Measurements from ENCODE around the gene C3orf20. TPM values are rescaled to one million over a fixed set of nuclear protein-coding genes. Genes with fewer than 3 reads are reported as not detected.

Gene C3orf20
- total RNA-seq, 1 experiment from 2014 or later: not detected

DNA sequence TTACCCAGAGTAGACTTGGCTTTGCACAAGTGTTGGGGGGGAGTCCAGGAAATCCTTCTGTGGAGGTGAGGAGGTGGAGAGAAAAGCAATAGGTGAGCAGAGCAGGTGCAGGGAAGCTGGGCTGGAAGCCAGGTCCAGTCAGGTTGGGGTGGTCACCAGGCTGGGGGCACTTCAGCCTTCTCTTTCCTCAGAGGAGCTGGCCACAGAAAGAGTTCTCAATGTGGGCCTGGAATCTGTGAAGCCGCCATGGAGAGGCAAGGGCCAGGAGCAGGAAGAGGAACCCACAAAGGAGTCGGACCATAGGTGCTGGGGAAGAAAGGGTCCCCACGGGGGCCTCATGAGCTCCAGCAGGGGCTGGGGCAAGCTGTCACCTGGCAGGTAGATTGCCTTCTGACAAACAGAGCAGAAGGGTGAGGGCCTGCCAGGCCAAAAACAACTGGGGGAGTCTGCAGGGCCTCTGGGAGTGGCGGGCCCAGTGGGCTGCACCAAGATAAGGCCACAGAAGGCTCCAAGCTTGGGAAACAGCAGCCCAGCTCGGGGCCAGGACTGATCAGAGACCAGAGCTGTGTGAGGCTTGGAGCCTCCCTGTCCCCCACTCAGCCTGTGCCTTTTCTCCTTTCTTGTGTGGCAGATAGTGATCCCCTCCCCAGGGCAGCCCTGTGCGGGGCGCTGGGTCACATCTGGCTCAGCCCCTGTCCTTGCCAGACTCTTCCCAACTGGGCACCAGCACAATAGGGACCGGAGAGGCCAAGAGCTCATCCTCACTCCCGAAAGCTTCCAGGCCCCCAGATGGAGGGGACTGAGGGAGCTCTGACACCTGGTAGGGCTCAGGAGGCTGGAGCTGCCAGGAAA lies 90.9 kb downstream of the C3orf20 start:
- DNase-seq (ENCODE audit: low read depth): no peak
- in situ Hi-C loops (cut with HindIII; ENCODE audit: low pct_unique_long_range_greater_than_20kb, low sequenced_read_pairs): no loop called here

DNA sequence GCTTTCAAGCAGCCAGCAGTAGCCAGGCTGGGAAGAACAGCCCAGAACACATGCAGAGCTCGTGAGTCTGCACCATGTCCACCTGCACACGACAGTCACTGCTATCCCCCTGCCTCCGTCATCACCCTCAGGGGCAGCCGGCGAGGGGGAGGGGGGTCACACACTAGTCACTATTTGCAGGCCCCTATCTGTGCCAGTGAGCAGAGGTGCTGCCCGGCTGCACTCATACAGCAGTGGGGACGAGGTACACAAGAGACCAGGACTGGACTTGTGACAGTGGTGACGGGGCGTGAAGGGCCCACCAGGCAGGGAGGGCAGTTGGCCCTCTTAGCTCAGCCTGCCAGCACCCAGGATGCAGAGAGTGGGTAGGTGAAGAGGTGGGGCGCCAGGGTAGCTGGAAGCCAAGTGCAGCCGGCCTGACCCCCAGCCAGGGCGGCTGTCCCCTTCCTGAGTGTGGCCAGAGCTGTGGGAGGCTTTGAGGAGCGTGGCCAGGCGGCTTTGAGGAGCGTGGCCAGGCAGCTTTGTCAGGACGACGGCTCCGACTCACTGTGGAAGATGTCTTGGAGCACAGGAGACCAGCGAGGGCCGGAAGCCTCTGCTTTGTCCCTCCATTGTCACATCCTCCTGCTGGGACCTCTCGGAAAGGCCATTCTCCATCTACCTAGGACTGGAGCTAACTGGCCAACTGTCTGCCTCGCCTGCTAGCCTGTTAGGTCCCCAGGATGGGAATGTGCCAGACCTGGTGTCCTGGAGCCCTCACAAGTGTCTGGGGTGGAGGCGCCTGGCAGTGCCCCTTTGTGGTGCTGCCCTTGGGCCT lies 91.7 kb downstream of the C3orf20 start:
- no peak for DNase-seq (ENCODE audit: low read depth)
- in situ Hi-C loops (cut with HindIII; ENCODE audit: low pct_unique_long_range_greater_than_20kb, low sequenced_read_pairs): no loop called here

DNA sequence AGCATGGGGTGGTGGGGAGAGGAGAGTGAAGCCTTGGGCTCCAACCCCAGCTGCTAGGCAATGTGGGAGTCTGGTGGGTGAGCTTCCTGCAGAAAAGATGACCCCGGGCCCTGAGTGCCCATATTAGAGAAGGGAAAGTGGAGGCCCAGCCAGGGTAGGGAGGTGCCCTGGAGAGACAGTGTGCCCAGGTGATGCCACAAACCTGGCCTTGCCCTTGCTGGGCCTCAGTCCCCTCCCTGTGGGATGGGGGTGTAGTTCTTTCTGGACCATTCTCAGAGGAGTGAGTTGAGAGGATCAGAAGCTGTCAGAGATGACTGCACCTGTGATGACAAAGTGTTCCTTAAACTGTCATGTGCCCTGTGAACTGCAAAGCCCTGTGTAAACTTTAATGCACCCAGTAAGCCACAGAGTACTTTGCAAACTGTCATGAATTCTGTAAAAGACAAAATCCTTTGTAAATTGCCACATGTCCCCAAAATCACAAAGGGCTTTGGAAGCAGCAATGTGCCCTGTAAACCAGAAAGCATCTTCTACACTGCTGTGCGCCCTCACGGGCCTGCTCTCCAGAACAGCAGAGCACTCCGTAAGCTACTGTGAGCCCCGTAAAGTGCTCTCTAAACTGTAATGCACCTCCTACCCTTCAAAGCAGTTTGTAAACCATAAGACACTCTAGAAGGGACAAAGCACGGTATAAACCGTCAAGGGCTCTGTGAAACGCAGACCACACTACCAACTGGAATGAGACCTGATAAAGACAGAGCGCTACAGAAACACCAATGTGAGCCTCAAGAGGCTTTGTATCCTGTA lies 92.5 kb downstream of the C3orf20 start:
- DNase-seq (ENCODE audit: low read depth): no peak
- in situ Hi-C loops (cut with HindIII; ENCODE audit: low pct_unique_long_range_greater_than_20kb, low sequenced_read_pairs): no loop called here

DNA sequence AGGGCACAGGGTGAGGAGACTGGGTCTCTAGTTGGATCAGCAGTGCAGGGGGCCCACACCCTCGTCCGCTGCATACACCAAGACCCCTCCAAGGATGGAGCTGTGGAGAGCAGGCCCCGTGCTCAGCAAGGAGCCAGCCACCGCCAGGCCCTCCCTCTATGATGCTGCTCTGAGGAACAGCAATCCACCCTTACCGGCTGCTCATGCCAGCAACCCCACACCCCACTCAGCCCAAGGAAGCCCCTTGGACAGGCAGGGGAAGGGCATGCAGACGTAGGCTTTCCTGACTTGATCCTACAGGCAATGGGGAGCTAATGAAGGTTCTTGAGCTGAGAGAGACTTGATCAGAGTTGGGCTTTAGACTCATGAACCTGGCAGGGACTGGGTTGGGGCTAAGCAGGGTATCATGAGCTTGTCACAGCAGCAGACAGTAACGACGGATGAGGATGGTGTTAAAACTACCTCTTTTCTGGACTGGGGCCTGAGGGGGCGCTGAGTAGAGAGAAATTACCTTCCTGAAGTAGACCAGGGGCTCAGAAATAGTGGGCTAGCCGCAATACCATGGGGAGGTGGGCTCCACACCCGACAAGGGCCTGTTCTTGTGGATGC lies 93.3 kb downstream of the C3orf20 start:
- in situ Hi-C loops (cut with HindIII; ENCODE audit: low pct_unique_long_range_greater_than_20kb, low sequenced_read_pairs): no loop called here
- no peak for DNase-seq (ENCODE audit: low read depth)

DNA sequence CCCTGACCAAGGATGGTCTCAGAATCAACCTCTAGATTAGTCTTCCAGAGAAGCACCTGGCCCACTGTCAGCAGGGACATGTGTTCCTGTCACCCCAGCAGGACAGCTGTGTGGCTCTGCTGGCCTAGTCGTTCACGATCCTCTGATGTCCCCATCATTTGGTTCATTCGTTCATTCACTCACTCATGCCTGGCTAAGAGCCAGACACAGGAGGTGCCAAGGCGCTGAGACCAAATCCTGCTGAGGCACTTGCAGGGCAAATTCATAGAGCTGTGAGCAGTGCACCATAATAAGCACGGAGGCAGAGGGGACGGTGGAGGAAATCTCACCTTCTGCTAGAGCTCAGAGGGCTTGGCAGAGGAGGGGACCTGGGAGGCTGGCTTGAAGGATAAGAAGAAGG lies 93.9 kb downstream of the C3orf20 start:
- no peak for DNase-seq (ENCODE audit: low read depth)
- in situ Hi-C loops (cut with HindIII; ENCODE audit: low pct_unique_long_range_greater_than_20kb, low sequenced_read_pairs): no loop called here

DNA sequence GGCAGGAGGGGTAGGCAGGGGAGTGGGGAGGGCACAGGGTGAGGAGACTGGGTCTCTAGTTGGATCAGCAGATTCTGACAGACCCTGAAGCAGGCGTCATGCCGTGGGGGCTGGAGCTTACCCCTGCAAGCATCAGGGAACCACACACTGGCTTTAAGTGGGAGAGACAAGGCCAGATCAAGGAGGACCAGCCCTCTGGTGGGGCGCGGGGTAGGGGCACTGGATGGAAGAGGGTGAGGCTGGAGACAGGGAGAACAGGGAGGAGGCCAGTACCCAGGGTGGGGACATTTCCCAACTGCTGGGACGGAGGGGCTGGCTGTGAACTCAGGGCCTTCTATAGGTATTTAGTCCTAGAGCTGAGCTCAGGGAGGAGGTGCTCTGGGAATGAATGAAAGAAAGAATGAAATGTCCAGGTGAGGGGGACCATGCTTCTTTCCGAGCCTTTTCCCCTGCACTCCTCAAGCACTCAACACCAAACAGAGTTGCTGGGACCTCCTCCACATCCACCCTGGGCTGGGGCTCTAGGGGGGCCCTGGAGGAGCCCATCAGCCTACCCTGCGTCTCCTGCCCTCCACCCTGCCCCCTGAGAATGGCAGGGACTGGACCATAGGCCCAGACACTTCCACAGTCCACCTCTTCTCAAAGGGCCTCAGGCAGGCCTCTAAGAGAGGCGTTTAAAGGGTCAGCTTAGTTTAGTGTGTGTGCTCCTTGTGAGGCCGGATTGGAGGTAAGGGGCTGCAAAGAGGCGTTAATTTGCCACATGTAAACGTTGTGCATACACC lies 94.8 kb downstream of the C3orf20 start:
- no peak for DNase-seq (ENCODE audit: low read depth)
- in situ Hi-C loops (cut with HindIII; ENCODE audit: low pct_unique_long_range_greater_than_20kb, low sequenced_read_pairs): no loop called here

DNA sequence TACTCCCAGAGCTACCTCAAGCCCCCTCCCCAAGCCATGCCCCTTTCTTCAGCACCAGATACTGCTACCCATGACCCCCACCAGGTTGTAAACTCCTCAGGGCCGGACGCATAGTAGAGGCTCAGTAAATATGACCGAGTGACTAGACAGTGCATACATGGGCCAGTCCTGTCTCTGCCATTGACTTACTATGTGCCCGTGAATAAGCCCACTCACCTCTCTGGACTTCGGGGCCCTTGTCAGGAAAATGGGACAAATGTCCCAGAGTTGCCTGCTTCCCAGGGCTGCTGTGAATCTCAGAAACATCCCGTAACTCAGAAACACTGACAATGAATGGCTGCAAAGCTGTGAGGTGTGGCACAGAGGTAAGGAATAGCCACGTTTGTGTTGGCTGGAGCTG lies 95.7 kb downstream of the C3orf20 start:
- no peak for DNase-seq (ENCODE audit: low read depth)
- in situ Hi-C loops (cut with HindIII; ENCODE audit: low pct_unique_long_range_greater_than_20kb, low sequenced_read_pairs): no loop called here

DNA sequence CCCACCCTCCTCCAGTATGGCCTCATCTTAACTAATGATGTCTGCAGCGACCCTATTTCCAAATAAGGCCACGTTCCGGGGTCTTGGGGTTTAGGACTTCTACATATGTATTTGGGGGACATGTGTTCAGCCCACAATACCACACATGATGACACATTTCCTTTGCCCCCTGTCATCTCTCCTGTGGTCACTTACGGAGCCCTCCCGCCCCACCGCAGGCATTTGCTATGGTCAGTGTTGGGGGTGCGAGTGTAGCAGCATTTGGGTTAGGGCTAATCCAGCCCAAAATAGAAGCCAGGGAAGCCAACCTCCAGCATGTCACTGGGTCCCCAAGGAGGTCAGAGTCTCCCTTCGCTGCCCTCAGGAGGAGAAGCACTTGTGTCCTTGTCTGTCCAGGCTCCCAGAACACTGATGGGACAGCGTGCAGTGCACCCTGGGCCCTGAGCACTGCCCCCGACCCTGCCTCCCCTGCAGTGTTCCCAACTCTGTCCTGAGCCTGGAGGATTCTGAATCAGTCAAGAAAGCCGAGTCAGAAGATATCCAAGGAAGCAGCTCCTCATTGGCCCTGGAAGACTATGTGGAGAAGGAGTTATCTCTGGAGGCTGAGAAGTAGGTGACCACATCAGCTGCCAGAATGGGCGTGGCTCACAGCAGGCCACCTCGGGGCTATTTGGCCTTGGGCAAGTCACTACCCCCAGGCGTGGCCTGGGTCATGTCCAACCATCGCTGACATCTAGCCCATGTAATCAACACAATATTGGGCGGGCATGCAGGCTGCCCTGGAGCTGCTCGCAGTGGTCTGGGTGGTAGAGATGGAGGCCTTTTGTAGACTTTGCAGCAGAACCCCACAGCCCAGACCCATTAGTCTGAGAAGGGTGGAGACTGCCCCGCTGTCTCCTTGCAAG lies 96.9 kb downstream of the C3orf20 start:
- in situ Hi-C loops (cut with HindIII; ENCODE audit: low pct_unique_long_range_greater_than_20kb, low sequenced_read_pairs): no loop called here

DNA sequence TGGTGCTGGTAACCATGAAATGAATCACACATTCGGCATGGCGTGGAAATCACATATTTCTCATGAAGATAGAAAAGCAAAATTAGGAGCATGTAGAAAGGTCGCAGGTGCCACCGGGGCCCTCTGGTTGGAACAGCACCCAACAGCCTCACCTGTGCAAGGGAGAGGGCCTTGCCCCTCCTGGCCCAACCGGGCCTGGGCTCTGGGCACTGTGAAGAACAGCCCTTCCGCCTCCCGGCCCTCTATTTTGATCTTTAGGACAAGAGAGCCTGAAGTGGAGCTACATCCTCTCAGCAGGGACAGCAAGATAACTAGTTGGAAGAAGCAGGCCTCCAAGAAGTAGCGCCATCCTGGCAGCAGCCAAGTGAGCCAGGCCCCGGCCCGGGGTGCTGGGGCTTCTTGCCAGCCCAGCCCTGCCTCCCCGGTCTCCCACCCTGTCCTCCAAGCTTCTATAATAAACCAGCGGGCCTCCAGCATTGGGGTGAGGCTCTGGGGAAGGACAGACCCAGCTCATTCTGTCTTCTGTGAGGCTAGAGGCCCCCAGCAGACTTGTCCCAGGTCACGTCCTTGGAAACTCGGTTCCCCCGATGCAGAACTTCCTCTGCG lies 97.7 kb downstream of the C3orf20 start:
- no peak for DNase-seq (ENCODE audit: low read depth)
- in situ Hi-C loops (cut with HindIII; ENCODE audit: low pct_unique_long_range_greater_than_20kb, low sequenced_read_pairs): no loop called here

More for the DNA sequence above, 96.9 kb downstream of the C3orf20 start:
- DNase-seq (ENCODE audit: low read depth): no peak

DNA sequence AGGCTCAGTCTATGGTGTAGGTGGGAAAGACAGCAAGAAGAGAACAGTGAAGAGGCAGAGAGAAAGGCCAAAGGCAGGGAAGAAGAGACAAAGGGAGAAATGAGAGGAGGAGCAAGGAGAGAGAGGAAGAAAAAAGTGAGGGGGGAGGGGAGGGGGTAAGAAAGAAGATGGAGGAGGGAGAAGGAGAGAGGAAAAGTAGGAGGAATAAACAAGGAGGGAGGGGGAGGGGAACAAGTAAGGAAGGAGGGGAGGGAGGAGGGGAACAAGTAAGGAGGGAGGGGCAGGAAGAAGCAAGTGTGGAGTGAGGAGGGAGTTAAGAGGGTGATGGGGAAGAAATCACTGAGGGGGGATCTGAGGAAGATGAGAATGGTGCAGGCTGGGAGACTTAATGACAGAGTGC lies 98.3 kb downstream of the C3orf20 start:
- in situ Hi-C loops (cut with HindIII; ENCODE audit: low pct_unique_long_range_greater_than_20kb, low sequenced_read_pairs): no loop called here
- DNase-seq (ENCODE audit: low read depth): no peak

DNA sequence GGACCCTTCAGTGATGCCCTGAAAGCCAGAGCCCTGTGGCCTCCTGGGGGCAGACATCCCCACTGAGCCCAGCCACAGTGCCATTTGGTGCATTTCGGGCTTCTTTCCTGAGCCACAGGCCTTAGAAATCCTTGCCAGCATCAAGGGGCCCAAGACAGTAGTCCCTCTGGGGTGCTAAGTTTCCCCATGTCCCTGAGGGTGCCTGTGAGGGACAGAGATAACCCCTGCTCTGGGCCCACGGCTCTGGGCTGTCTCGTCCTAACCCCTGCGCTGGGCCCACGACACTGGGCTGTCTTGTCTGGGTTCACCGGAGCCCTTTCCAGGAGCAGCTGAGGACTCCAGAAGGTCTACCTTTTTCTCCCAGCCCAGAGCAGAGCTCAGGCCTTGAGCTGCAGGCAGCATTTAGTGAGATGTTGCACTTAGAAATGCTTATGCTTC lies 98.8 kb downstream of the C3orf20 start:
- in situ Hi-C loops (cut with HindIII; ENCODE audit: low pct_unique_long_range_greater_than_20kb, low sequenced_read_pairs): no loop called here
- DNase-seq (ENCODE audit: low read depth): no peak

DNA sequence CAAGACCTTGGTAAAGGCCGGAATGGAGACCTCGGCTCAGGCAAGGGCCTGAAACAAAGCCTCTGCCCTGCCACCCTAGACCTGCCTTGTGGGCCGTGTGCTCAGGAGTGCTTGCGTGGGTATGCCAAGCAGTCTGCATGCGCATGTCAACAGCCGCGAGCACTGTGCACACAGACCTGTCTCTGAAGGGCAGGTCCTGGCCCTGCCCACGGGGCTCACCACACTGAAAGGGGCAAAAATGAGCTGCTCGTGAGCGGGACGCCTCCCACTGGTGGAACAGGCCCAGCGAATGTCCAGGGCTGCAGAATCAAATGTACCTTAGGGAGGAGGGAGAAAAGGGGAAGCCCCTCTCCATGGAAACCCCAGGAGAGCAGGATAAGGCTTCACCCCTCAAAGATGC lies 99.5 kb downstream of the C3orf20 start:
- in situ Hi-C loops (cut with HindIII; ENCODE audit: low pct_unique_long_range_greater_than_20kb, low sequenced_read_pairs): no loop called here
- DNase-seq (ENCODE audit: low read depth): no peak

DNA sequence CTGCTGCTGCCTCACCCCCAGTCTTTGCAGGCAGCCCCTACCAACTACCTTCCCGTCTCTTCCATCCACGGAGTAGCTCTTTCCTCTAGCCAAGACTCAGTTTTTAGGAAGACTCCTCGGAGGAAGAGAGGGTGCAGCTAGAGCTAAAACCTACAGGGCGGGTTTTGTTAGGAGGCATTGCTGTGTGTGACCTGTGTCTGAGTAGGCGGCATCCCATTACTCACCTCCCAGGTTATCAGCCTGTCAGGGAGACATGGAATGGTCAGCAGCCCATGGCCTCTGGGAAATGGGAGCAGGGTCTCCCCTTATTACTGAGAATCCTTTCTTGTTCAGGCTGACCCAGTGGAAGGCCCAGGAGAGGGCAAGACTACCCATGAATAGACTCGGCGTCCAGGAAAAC lies 100.1 kb downstream of the C3orf20 start:
- in situ Hi-C loops (cut with HindIII; ENCODE audit: low pct_unique_long_range_greater_than_20kb, low sequenced_read_pairs): no loop called here
- DNase-seq (ENCODE audit: low read depth): no peak

DNA sequence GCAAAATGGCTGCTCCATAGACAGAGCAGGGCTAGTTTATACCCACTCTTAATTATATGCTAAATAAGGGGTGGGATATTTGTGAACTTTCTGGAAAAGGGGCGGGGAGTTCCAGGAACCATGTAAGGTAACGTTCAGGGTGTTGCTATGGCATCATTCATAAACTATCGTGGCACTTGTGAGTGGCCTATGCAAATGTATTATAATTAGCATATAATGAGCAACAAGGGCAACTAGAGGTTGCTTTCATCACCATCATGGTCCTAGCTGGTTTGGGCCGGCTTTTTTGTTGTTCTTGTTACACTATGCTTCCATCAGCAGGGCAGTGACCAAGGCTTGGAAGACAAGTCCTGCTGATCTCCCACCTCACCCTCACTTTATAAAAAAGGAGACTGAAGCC lies 100.6 kb downstream of the C3orf20 start:
- in situ Hi-C loops (cut with HindIII; ENCODE audit: low pct_unique_long_range_greater_than_20kb, low sequenced_read_pairs): no loop called here
- no peak for DNase-seq (ENCODE audit: low read depth)

DNA sequence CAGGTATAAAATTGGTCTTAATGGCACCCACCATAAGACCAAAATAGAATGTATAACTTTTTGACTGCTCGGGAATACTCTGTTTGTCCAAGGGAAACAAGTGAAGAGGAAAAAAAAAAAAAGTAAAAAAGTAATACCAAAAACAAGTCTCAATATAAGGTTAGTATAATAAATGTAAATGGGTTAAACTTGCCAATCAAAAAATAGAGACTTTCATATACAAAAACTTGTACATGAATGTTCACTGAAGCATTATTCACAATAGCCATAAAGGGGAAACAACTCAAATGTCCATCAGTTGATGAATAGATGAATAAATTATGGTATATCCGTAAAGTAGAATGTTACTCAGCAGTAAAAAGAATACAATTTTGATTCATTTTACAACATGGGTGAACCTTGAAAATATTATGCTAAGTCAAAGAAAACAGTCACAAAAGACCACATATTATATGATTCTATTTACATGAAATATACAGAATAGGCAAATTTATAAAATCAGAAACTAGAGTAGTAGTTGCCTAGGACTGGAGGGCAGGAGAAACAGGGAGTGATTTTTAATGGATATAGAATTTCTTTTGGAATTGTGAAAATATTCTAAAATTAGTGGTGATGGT lies 104.2 kb downstream of the C3orf20 start:
- DNase-seq (ENCODE audit: low read depth): no peak
- in situ Hi-C loops (cut with HindIII; ENCODE audit: low pct_unique_long_range_greater_than_20kb, low sequenced_read_pairs): no loop called here

DNA sequence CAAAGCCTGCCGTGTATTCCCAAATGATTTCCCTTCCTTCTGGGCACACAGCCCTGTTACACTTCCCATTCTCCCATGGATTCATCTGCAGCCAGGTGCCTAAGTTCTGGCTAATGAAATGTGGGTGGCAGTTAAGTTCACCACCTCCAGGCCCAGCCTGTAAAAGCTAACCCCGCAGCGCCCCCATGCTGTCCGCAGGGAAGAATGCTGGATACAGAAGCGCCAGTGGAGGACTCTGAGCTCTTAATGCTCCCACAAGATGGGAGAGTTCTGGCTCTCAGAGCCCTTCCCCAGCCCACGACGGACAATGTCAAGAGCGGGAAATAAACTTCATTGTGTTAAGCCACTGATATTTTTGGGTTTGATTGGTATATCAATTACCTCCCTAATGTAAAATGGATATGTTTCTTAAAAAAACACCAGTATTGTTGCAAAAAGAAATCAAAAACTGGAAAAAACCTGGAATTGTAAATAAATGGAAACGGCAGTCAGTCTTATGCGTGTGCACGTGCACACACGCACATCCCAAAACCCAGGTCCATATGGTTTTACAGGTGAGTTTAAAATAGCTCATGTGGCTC lies 106.1 kb downstream of the C3orf20 start:
- in situ Hi-C loops (cut with HindIII; ENCODE audit: low pct_unique_long_range_greater_than_20kb, low sequenced_read_pairs): no loop called here
- DNase-seq (ENCODE audit: low read depth): no peak
